Measurements from ENCODE around the gene UPK3B. TPM values are rescaled to one million over a fixed set of nuclear protein-coding genes. Genes with fewer than 3 reads are reported as not detected.
"Not testable (repeated sequence)": the region's sequence is repeated elsewhere in the genome, so short reads cannot be mapped to it uniquely, and the experiment has no call there.

Gene UPK3B
- total RNA-seq, 1 donor from 2014 or later = 0.15 TPM

DNA sequence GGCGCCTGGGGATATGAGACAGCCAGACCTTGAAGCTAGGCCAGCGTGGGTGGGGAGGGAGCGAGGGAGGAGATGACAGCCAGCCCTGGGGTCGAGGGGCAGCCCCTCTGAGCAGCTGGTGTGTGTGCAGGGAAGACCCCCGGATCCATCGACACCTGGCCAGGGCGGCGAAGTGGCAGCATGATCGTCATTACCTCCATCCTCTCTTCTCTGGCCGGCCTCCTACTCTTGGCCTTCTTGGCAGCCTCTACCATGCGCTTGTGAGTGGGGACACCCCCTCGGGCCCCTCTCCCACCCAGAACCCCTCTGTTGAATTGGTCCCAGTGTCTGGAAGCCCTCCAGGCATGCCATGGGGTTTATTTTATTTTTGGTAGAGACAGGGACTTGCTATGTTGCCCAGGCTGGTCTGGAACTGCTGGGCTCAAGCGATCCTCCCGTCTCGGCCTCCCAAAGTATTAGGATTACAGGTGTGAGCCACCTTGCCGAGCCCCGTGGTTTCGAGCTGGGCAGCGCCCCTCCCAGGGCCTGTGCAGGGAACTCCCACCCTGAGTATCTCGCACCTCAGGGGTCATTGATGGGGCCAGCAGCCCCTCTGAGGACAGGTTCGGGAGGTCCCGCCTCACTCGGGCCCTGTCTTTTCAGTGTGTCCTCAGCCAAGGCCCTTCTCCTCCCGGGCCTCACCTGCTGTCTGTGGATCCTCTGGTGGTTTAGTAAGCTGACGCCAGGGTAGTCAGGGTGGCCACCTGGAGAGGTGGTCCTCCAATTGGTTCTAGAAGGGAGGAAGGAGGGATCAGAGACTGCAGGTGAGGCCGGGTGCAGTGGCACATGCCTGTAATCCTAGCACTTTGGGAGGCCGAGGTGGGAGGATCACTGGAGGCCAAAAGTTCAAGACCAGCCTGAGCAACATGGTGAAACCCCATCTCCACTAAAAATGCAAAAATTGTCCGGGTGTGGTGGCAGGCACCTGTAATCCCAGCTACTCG lies 3.8 kb downstream of the UPK3B start:
- DNase-seq (ENCODE audit: low read depth) = no peak

- DNase-seq (ENCODE audit: low read depth) = no peak
Measured at GRCh38 chr7:76514926-76515771, 4.8 kb downstream of the UPK3B start.

- no peak for DNase-seq (ENCODE audit: low read depth)
Measured at GRCh38 chr7:76515999-76516443, 5.7 kb downstream of the UPK3B start.

- not testable (repeated sequence) for DNase-seq (ENCODE audit: low read depth)
Measured at GRCh38 chr7:76516932-76517331, 6.6 kb downstream of the UPK3B start.

- DNase-seq (ENCODE audit: low read depth) = not testable (repeated sequence)
Measured at GRCh38 chr7:76526183-76526582, 15.8 kb downstream of the UPK3B start.

- DNase-seq (ENCODE audit: low read depth) = not testable (repeated sequence)
Measured at GRCh38 chr7:76531643-76532042, 21.3 kb downstream of the UPK3B start.

DNA sequence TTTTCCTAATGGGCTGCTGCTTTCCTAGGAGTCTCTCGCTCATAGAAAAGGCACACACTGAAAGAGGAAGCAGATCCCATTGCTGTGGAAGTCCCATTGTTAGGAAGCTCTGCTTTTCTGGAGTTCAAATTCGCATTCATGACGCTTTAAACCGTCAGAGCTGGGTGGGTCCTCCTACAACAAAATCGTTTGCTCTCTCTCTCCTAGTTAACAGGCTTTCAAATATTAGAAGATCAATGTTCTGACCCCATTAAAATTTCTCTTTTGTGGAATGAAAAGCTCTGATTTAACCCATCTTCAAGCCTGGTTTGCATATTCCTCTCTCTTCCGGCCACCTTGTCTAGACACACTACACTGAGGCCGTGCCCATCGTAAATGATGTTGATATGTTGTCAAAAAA lies 32.8 kb downstream of the UPK3B start, which contains the start of gene SPDYE16:
Gene SPDYE16 (minus strand): TSS at position 101 of the 400 bp plus-strand sequence. CDS start 1,838 bp downstream, outside the sequence.
- DNase-seq (ENCODE audit: low read depth) = not testable (repeated sequence)

DNA sequence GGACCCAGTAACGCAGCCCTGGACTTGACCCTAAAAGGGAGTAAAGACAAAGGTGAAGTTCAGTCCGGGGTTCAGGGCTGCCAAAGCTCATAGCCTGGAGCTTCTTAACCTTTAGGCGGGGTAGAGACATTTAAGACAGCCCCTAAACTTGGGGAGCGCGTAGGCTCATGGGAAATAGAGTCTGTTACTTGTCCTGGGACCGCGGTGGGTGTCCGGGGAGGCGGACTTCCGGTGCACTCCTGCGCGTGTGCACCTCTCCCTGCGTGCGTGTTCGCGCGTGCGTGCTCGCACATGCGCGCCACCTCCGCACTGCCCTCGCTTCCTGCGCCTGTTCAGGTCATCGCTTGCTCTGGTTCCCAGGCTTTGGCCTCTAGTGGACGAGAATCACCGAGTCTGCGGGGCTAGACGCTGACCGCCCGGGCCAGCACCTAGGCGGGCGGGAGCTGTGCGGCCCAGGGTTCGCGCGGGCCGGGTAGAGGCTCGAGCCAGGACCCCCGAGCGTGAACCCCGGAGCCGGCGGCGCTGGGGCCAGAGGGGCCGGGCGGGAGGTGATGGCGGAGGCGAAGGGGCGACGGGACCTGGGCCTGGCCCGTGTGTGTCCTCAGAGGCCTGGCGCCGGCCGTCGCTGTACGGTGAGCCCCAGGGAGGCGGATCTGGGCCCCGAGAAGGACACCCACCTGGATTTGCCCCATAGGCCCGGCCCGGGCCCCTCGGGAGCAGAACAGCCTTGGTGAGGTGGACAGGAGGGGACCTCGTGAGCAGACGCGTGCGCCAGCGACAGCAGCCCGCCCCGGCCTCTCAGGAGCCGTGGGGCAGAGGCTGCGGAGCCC lies 38.9 kb downstream of the UPK3B start:
- DNase-seq (ENCODE audit: low read depth) = peak; percentile 81

DNA sequence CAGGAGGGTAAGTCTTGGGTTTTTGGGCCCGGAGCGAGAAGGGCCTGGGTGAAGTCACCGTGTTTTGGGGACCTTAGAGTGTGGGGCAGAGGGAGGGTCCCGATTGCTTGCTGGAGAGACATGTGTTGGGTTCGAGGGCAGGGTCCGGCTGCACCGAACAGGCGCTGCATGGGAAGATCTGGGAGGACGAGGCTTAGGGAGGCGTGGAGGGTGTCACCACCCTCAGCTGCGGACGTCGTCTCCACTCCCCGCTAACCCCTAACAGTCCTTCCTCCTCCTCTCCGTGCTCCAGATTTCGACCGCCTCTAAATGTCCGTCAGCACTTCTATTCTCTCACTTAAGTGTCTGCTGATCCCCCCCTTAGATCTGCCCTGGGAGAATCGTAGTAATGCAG lies 39.5 kb downstream of the UPK3B start:
- not testable (repeated sequence) for DNase-seq (ENCODE audit: low read depth)

DNA sequence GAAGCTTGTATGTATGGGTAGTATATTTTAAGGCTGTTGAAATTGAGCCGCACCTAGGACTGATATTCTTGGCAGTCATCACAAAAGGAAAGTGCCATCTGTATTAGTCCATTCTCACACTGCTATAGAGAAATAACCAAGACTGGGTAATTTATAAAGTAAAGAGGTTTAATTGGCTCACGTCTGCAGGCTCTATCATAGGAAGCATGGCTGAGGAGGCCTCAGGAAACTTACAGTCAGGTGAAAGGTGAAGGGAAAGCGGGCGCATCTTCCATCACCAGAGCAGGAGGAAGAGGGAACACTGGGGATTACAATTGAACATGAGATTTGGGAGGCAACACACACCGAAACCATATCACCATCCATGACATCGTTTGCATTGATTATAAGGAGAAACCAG lies 41.6 kb downstream of the UPK3B start:
- not testable (repeated sequence) for DNase-seq (ENCODE audit: low read depth)

GRCh38 chr7:76559685-76560084 lies 49.3 kb downstream of the UPK3B start:
- not testable (repeated sequence) for DNase-seq (ENCODE audit: low read depth)

- not testable (repeated sequence) for DNase-seq (ENCODE audit: low read depth)
Measured at GRCh38 chr7:76560157-76560556, 49.8 kb downstream of the UPK3B start.

DNA sequence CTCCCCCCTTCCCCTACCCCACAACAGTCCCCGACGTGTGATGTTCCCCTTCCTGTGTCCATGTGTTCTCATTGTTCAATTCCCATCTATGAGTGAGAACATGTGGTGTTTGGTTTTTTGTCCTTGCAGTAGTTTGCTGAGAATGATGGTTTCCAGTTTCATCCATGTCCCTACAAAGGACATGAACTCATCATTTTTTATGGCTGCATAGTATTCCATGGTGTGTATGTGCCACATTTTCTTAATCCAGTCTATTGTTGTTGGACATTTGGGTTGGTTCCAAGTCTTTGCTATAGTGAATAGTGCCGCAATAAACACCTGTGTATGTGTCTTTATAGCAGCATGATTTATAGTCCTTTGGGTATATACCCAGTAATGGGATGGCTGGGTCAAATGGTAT lies 51.0 kb downstream of the UPK3B start:
- not testable (repeated sequence) for DNase-seq (ENCODE audit: low read depth)

DNA sequence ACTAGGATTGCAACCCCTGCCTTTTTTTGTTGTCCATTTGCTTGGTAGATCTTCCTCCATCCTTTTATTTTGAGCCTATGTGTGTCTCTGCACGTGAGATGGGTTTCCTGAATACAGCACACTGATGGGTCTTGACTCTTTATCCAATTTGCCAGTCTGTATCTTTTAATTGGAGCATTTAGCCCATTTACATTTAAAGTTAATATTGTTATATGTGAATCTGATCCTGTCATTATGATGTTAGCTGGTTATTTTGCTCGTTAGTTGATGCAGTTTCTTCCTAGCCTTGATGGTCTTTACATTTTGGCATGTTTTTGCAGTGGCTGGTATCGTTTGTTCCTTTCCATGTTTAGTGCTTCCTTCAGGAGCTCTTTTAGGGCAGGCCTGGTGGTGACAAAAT lies 54.6 kb downstream of the UPK3B start:
- not testable (repeated sequence) for DNase-seq (ENCODE audit: low read depth)

Other genes with a start within 250 kb of the UPK3B start
- gene HSPB1, start 207.9 kb upstream of the UPK3B start, total RNA-seq = 48.8 and 104 TPM in 2 replicates
- gene YWHAG, start 151.6 kb upstream of the UPK3B start, total RNA-seq = 120 and 221 TPM in 2 replicates
- 7.1 and 34.5 TPM in 2 replicates for gene SSC4D, start 100.9 kb upstream of the UPK3B start, total RNA-seq
- 3.4 and 5.0 TPM in 2 replicates for gene ZP3, start 85.6 kb upstream of the UPK3B start, total RNA-seq
- gene DTX2, start 48.8 kb upstream of the UPK3B start, total RNA-seq = 10.2 and 10.6 TPM in 2 replicates
- 0.25 TPM in 1 of 2 replicates, not detected in the other for gene SPDYE16, start 32.7 kb downstream of the UPK3B start, total RNA-seq
- gene POMZP3, start 116.7 kb downstream of the UPK3B start, total RNA-seq = 0.85 and 2.8 TPM in 2 replicates